Stimulated activated CD8-positive, alpha-beta memory T cell treated with anti-CD3 and anti-CD28 coated beads, Interleukin-4, amount 100 ng/mL, for 1 hour (primary cell): Measurements from ENCODE around the gene ZNF366.

Experiments used
- DNase-seq, 2 donors: peaks; one replicate each; pipeline ENCODE4 v3.0.0-alpha.2; 2020; ENCODE audit warnings: low read depth in 2 of 2, low spot score in 1 of 2

Gene ZNF366

GRCh38 chr5:72465601-72466563 lies 41.3 kb downstream of the ZNF366 start:
- no peak for DNase-seq

- DNase-seq, result no peak
These were observed 42.1 kb downstream of the ZNF366 start for GRCh38 chr5:72465066-72465465.

- no peak for DNase-seq
These were observed 43.1 kb downstream of the ZNF366 start for GRCh38 chr5:72464071-72464470.

DNA sequence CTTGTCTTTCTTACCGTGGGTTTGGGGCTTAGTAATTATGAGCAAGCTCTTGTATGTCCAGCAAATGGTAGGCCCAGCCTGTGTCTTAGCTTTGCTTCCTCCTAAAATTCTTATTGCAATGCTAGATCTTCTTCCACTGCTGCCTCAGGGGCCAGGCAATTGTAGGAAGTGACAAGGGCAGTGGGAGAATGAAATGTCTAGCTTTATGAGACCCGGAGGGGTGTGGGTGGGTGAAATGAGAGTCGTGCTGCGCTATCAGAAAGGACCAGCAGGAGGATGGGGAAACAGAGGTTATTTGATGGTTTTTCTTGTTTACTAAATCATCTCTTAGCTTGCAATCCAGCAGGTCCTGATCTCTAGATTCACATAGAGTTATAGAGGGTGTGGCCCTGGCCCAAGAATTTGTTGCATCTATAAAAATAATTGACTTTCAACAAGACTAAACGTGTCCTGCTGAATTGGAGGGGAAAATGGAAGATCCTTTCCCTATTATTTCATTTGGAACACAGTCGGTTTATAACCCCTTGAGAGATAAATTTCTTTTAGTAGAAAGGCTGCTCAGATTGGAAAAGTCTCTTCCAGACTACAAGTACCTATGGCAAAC lies 43.7 kb downstream of the ZNF366 start:
- DNase-seq, result no peak

GRCh38 chr5:72460413-72460812 lies 46.8 kb downstream of the ZNF366 start:
- DNase-seq, result no peak

DNA sequence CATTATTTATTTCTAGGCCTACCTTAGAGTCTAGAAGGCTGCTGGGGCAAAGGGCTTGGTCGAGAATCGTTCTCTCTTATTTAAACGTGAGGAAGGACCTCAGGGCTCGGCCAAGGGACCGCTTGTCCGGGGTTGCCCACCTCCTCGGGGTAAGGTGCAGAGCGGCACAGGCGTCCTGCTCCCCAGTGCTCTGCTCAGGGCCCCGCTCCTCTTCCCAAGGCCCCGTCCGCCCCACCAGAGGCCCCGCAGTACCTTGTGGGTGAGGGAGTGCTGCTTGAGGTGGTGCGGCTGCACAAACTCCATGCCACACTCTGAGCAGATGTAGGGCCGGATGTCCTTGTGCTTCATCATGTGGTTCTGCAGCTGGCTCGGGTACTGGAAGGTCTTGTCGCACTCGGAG lies 47.3 kb downstream of the ZNF366 start:
- no peak for DNase-seq

- no peak for DNase-seq
These were observed 48.0 kb downstream of the ZNF366 start for GRCh38 chr5:72459089-72459661.

- DNase-seq, result no peak
These were observed 48.8 kb downstream of the ZNF366 start for GRCh38 chr5:72458407-72458806.

- DNase-seq, result no peak
These were observed 49.7 kb downstream of the ZNF366 start for GRCh38 chr5:72457491-72457890.

- no peak for DNase-seq
These were observed 50.7 kb downstream of the ZNF366 start for GRCh38 chr5:72456391-72457074.

- DNase-seq, result no peak
These were observed 51.7 kb downstream of the ZNF366 start for GRCh38 chr5:72455476-72455875.

- DNase-seq, result no peak
These were observed 52.2 kb downstream of the ZNF366 start for GRCh38 chr5:72454996-72455395.

DNA sequence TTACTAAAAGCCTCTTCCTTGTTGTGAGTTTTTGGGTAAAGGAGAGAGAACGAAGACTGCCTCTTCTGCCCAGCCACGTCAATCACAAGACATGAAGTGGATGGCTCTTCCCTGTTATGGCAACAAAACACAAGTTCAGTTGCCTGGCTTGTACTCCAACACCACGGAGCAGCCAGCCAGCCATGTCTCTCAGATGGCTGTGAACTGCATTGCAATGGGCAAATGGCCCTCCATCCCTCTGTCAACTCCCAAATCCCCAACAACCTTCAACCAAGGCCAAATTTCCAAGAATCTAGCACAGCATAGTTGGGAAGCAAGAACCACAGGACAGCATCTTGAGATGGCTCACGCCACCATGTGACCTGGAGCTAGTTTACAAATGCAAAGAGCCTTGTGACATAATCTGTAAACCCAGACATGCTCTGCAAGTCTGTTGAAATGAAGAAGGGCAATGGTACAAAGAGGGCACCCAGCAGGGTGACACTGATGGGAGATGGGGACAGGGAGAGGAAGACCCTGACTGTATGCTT lies 53.9 kb downstream of the ZNF366 start:
- no peak for DNase-seq

- no peak for DNase-seq
These were observed 54.5 kb downstream of the ZNF366 start for GRCh38 chr5:72452515-72453245.

DNA sequence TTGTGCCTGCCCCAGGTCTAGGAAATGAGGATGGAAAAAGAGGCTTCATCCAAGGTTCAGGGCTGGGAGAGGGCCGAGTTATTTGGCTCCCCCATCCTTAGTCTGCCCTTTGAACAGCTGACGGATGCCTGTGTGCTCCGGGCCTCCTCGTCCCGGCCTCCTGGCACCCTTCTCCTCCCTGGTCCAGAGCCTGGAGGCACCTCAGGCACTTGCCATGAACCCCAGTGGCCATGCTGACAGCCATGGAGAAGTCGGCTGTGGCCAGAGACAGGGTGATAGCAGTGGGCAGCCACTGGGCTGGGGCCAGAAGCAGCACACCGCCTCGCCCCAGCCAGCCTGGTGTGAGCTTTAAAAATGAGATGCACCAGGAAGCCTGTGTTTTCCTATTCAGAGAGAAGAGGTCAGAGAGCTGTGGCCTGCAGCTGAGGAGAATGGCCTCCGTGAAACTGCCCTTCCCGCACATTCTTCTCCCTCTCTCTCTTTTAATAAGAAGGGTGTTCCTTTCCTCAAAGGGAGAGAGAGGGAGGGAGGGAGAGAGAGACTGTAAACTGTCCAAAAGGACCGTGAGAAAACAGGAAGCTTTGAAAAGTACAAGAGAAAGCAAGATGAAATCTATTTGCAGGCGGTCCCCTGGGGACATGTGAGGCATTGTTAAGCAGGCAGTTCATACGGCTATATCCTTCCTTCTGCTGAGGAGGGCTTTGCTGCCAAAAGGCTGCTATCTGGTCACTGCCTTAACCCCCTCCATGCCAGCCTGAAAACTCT lies 55.3 kb downstream of the ZNF366 start:
- no peak for DNase-seq

DNA sequence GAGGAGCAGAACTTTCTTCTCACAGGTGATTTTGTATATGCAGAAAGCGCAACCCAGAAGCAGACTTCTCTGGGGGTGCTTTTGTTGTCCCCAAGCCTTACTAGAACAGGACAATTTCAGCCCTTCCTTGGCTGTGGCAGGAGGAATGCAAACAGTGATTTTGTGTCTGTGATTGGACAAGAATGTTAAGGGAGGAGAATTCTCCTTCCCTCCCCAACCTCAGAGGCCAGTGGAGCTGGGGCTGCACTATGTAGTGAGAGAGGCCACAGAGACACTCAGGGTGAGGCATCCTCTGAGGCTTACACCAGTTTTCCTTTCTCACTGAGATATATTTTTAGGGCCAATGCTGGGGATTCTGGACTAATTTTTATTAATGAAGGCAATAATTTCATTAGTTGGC lies 58.8 kb downstream of the ZNF366 start:
- DNase-seq, result no peak

- no peak for DNase-seq
These were observed 59.5 kb downstream of the ZNF366 start for GRCh38 chr5:72447751-72448150.

- DNase-seq, result no peak
These were observed 61.2 kb downstream of the ZNF366 start for GRCh38 chr5:72445969-72446368.

GRCh38 chr5:72443883-72444282 lies 63.3 kb downstream of the ZNF366 start:
- no peak for DNase-seq
